ENCODE measurements around the gene TRIM67. TPM values are rescaled to one million over a fixed set of nuclear protein-coding genes. Genes with fewer than 3 reads are reported as not detected.

The TRIM67 gene
- total and polyA plus RNA-seq, 9 of the 15 experiments (the other 6 are each of a cell fraction or from before 2014, with no cell fraction given), result 0.04 to 0.60 (median 0.31) TPM

- TF ChIP-seq MBD2 (IDR thresholded peaks at IDR 0.05; ENCODE audit: borderline replicate concordance, low read depth) (no peak), CTBP1 (IDR thresholded peaks at IDR 0.05; ENCODE audit: borderline replicate concordance) (0 out of 2 replicates have a peak, but pooled peaks have one; percentile 64), ZKSCAN8 (CRISPR knock-in tag; IDR thresholded peaks at IDR 0.05) (no peak), TOE1 (IDR thresholded peaks at IDR 0.05; ENCODE audit: borderline replicate concordance) (no peak), TOE1 (CRISPR knock-in tag; IDR thresholded peaks at IDR 0.05; ENCODE audit: borderline replicate concordance, low read depth) (no peak), TAF15 (IDR thresholded peaks at IDR 0.05; ENCODE audit: low read depth, low read length) (no peak), ZBTB11 (CRISPR knock-in tag; IDR thresholded peaks at IDR 0.05) (peak in 1 of 3 experiments; percentile 30; a peak in 1 of 6 replicates), UBTF (IDR thresholded peaks at IDR 0.05; ENCODE audit: borderline replicate concordance in 1 of 2, low read depth in 2 of 2, low read length in 2 of 2) (peak in 1 of 2 experiments; percentile 79; a peak in 1 of 4 replicates)
Observed at GRCh38 chr1:231161667-231162296, at the start of gene TRIM67 (continued).

Measured in K562 (cell line).